IMR-90 (cell line): ENCODE results near the gene RASSF4. TPM values are rescaled to one million over a fixed set of nuclear protein-coding genes. Genes with fewer than 3 reads are reported as not detected.

ENCODE experiments used
- ATAC-seq: fragments of 200-7000 bp; cut with Tn5 transposase; 2 replicates; pipeline ENCODE4 v1.9.1; 2020; ENCODE audit warnings: low read depth, mild to moderate bottlenecking, moderate library complexity
- BruUV-seq: library from RNA; stranded (reverse); fragments of 400-500 nt; replicated peaks from 2 replicates; lab custom pipeline; 2021; lab: Mats Ljungman, UMichigan
- CTCF ChIA-PET: fragments of 300-600 bp; formaldehyde crosslinking; extraction: SDS; loops from one replicate; lab custom pipeline; 2021; ENCODE audit warnings: antibody characterized with exemption; lab: Yijun Ruan, JAX
- POLR2A ChIA-PET: fragments of 300-600 bp; sonication (Branson Sonifier 250); formaldehyde crosslinking; loops from one replicate; lab custom pipeline; 2022; ENCODE audit warnings: antibody characterized with exemption; ENCODE audit not compliant: unreplicated experiment; lab: Charles Lee
- DNase-seq: peaks from one replicate; pipeline ENCODE4 v3.0.0; 2013
- H2AFZ ChIP-seq: replicated peaks from 2 replicates; pipeline ENCODE3; 2013; ENCODE audit warnings: low read length, mild to moderate bottlenecking; ENCODE audit not compliant: poor library complexity
- H2AK5ac ChIP-seq: 2 replicates; pipeline ENCODE4 v1.6.1; 2013; ENCODE audit warnings: low read depth, low read length, inconsistent platforms
- H2AK9ac ChIP-seq: replicated peaks from 2 replicates; pipeline ENCODE3; 2013; ENCODE audit warnings: mild to moderate bottlenecking, low read depth, low read length, moderate library complexity; ENCODE audit not compliant: poor library complexity
- H2BK120ac ChIP-seq: 2 replicates; pipeline ENCODE4 v1.6.1; 2013; ENCODE audit warnings: low read depth, low read length, inconsistent platforms
- H2BK15ac ChIP-seq: 3 replicates; pipeline ENCODE4 v1.6.1; 2013; ENCODE audit warnings: low read depth, low read length, inconsistent platforms
- H2BK20ac ChIP-seq: 2 replicates; pipeline ENCODE4 v1.6.1; 2013; ENCODE audit warnings: low read depth, mild to moderate bottlenecking, inconsistent platforms, low read length, moderate library complexity
- H2BK5ac ChIP-seq: 2 replicates; pipeline ENCODE4 v1.6.1; 2013; ENCODE audit warnings: mild to moderate bottlenecking, low read depth, low read length, inconsistent platforms; ENCODE audit not compliant: poor library complexity, severe bottlenecking
- H3K14ac ChIP-seq: replicated peaks from 2 replicates; pipeline ENCODE4 v1.6.1; 2013; ENCODE audit warnings: low read depth, low read length, inconsistent platforms
- H3K18ac ChIP-seq: 2 replicates; pipeline ENCODE4 v1.6.1; 2013; ENCODE audit warnings: low read depth, low read length, control low read depth
- H3K23ac ChIP-seq: 2 replicates; pipeline ENCODE4 v1.6.1; 2013; ENCODE audit warnings: low read depth, low read length, inconsistent platforms
- H3K27ac ChIP-seq: 2 replicates; pipeline ENCODE4 v1.5.1; 2013; ENCODE audit warnings: mild to moderate bottlenecking, control low read depth, low read length; ENCODE audit not compliant: insufficient read depth
- H3K27me3 ChIP-seq: 2 replicates; pipeline ENCODE4 v1.6.1; 2013; ENCODE audit warnings: low read length; ENCODE audit not compliant: control insufficient read depth, insufficient read depth
- H3K36me3 ChIP-seq: 2 replicates; pipeline ENCODE4 v1.6.1; 2013; ENCODE audit warnings: low read length, mixed read lengths; ENCODE audit not compliant: control insufficient read depth, insufficient read depth
- H3K4ac ChIP-seq: 2 replicates; pipeline ENCODE4 v1.6.1; 2013; ENCODE audit warnings: low read depth, low read length, inconsistent platforms
- H3K4me1 ChIP-seq: 2 replicates; pipeline ENCODE4 v1.6.1; 2013; ENCODE audit warnings: low read length, mixed read lengths; ENCODE audit not compliant: control insufficient read depth, insufficient read depth
- H3K4me2 ChIP-seq: 2 replicates; pipeline ENCODE4 v1.6.1; 2013; ENCODE audit warnings: low read depth, mild to moderate bottlenecking, control low read depth, low read length, moderate library complexity
- H3K4me3 ChIP-seq: 2 replicates; pipeline ENCODE4 v1.5.1; 2013; ENCODE audit warnings: low read depth, mild to moderate bottlenecking, control low read depth, low read length, moderate library complexity; ENCODE audit not compliant: insufficient read depth
- H3K56ac ChIP-seq: 2 replicates; pipeline ENCODE4 v1.6.1; 2013; ENCODE audit warnings: low read length, inconsistent platforms; ENCODE audit not compliant: insufficient read depth; ENCODE audit errors: extremely low read depth
- H3K79me1 ChIP-seq, 2 experiments: 2 replicates each; pipeline ENCODE4 v1.6.1; 2013; ENCODE audit warnings: low read length in 2 of 2, inconsistent platforms in 1 of 2, low read depth in 1 of 2
- H3K9ac ChIP-seq: 2 replicates; pipeline ENCODE4 v1.6.1; 2013; ENCODE audit warnings: low read depth, low read length, control low read depth
- H3K9me1 ChIP-seq: 2 replicates; pipeline ENCODE4 v1.6.1; 2013; ENCODE audit warnings: low read length, inconsistent platforms; ENCODE audit not compliant: insufficient read depth
- H3K9me3 ChIP-seq: 2 replicates; pipeline ENCODE4 v1.6.1; 2013; ENCODE audit warnings: low read length; ENCODE audit not compliant: control insufficient read depth, insufficient read depth
- H4K20me1 ChIP-seq: 2 replicates; pipeline ENCODE4 v1.6.1; 2013; ENCODE audit warnings: low read length, inconsistent platforms; ENCODE audit not compliant: insufficient read depth
- H4K5ac ChIP-seq: 2 replicates; pipeline ENCODE4 v1.6.1; 2013; ENCODE audit warnings: mild to moderate bottlenecking, low read depth, low read length, control low read depth
- H4K8ac ChIP-seq, 2 experiments: 2 replicates each; pipeline ENCODE4 v1.6.1; 2013; ENCODE audit warnings: low read depth in 2 of 2, low read length in 2 of 2, control low read depth in 1 of 2, inconsistent platforms in 1 of 2
- H4K91ac ChIP-seq: 2 replicates; pipeline ENCODE4 v1.6.1; 2013; ENCODE audit warnings: low read depth, low read length, inconsistent platforms; ENCODE audit not compliant: insufficient read depth
- BHLHE40 ChIP-seq: fragments of 150-350 bp; IDR thresholded peaks from 2 replicates; pipeline ENCODE4 v1.6.1; 2016; ENCODE audit warnings: mild to moderate bottlenecking, low read depth, low read length
- CEBPB ChIP-seq: IDR thresholded peaks from 2 replicates; pipeline ENCODE4 v1.6.1; 2012; ENCODE audit warnings: low read depth, low read length, improper control_type of control experiment
- CTCF ChIP-seq: conservative IDR thresholded peaks from 2 replicates; pipeline ENCODE4 v1.5.1; 2012; ENCODE audit warnings: mild to moderate bottlenecking, low read depth, low read length, improper control_type of control experiment
- ELK1 ChIP-seq: fragments of 150-350 bp; IDR thresholded peaks from 2 replicates; pipeline ENCODE4 v1.6.1; 2016; ENCODE audit warnings: low read depth, mild to moderate bottlenecking, low read length, moderate library complexity, borderline replicate concordance
- MAFK ChIP-seq: IDR thresholded peaks from 2 replicates; pipeline ENCODE4 v1.6.1; 2012; ENCODE audit warnings: low read depth, low read length, improper control_type of control experiment
- NFE2L2 ChIP-seq: fragments of 150-350 bp; IDR thresholded peaks from 2 replicates; pipeline ENCODE4 v1.6.1; 2016; ENCODE audit warnings: low read depth, mild to moderate bottlenecking, low read length
- POLR2A ChIP-seq: IDR thresholded peaks from 2 replicates; pipeline ENCODE4 v1.6.1; 2012; ENCODE audit warnings: mild to moderate bottlenecking, low read depth, low read length
- RAD21 ChIP-seq: IDR thresholded peaks from 2 replicates; pipeline ENCODE4 v1.6.1; 2012; ENCODE audit warnings: low read length, improper control_type of control experiment
- RFX5 ChIP-seq: IDR thresholded peaks from 2 replicates; pipeline ENCODE4 v1.8.0; 2012; ENCODE audit warnings: low read depth, mild to moderate bottlenecking, low read length, moderate library complexity
- SMC3 ChIP-seq: fragments of 150-350 bp; IDR thresholded peaks from 2 replicates; pipeline ENCODE4 v1.6.1; 2016; ENCODE audit warnings: low read depth, mild to moderate bottlenecking, antibody characterized with exemption, low read length, moderate library complexity
- USF2 ChIP-seq: fragments of 150-350 bp; IDR thresholded peaks from 2 replicates; pipeline ENCODE4 v1.6.1; 2017; ENCODE audit warnings: mild to moderate bottlenecking, antibody characterized with exemption, low read length, low read depth
- WGBS, 2 experiments: methylation state at CpG; one replicate each; pipeline versions ENCODE4 v1.1.5 to v1.1.7; 2013; ENCODE audit warnings: missing lambda C conversion rate in 2 of 2; ENCODE audit not compliant: insufficient read length in 1 of 2; ENCODE audit errors: extremely low coverage in 2 of 2; 5-methylcytosine and 5-hydroxymethylcytosine counted together
- dilution Hi-C: fragments of 300-500 bp; cut with HindIII; formaldehyde crosslinking; loops from one replicate; pipeline ENCODE4 v1.14.3; 2018; ENCODE audit warnings: low sequenced_read_pairs; ENCODE audit not compliant: unreplicated experiment
- in situ Hi-C: fragments of 300-500 bp; cut with MboI; formaldehyde crosslinking; loops from 3 replicates; pipeline ENCODE4 v1.14.3; 2019; ENCODE audit warnings: low sequenced_read_pairs, inconsistent platforms, mixed read lengths
- intact Hi-C: fragments of 100-400 bp; cut with micrococcal nuclease; formaldehyde crosslinking; loops from 2 replicates; pipeline ENCODE4 v1.10.0; 2022
- polyA plus RNA-seq, 3 experiments: library from polyadenylated mRNA; depleted of rRNA; stranded (reverse); fragments of >200 nt; gene quantifications; 2 replicates each; pipeline ENCODE4 v1.2.3, GENCODE V29; 2012; ENCODE audit warnings: low replicate concordance in 1 of 3
- total RNA-seq: library from RNA; depleted of rRNA; stranded (reverse); fragments of >200 nt; gene quantifications from 2 replicates; pipeline ENCODE4 v1.2.3, GENCODE V29; 2012

Gene RASSF4
- total and polyA plus RNA-seq, 2 of the 4 experiments (the other 2 are of a cell fraction), result 5.9 to 8.6 TPM

- no peaks in the 10 kb centered on the region for H3K9me3 ChIP-seq
- H3K36me3 ChIP-seq, result peaks cover 11% of the 10 kb centered on the region; the same call in 1 of the 2 replicates
- peak overlapping the region; percentile 99 for H2BK120ac ChIP-seq
- H4K91ac ChIP-seq, result peak overlapping the region; percentile 98
- peak overlapping the region; percentile 99 for H3K27ac ChIP-seq
- H3K9me1 ChIP-seq, result peaks cover 44% of the 10 kb centered on the region
- peak overlapping the region; percentile 97 for H2AK5ac ChIP-seq
- ChIA-PET POLR2A (no interaction called here), CTCF (no interaction called here)
- H2BK20ac ChIP-seq, result peak overlapping the region; percentile 98
- H3K23ac ChIP-seq, result peak overlapping the region; percentile 93; the same call in 1 of the 2 replicates
- no peak for ATAC-seq
- H3K14ac ChIP-seq, result 0 out of 2 replicates have a peak overlapping the region, but pooled peaks have one; percentile 25
- DNase-seq, result no peak
- 98% methylated on average over 6 of the region's 8 CpGs; no CpG with 5 or more reads in 1 of the 2 experiments for WGBS, 2 experiments
- TF ChIP-seq POLR2A (no peak), ELK1 (no peak), SMC3 (no peak), CEBPB (no peak), MAFK (no peak), BHLHE40 (no peak), RFX5 (no peak), CTCF (no peak), USF2 (no peak), NFE2L2 (no peak), RAD21 (no peak)
- peak overlapping the region; percentile 97; the same call in 2 of the 3 replicates for H2BK15ac ChIP-seq
- intact Hi-C loops, result no loop called here
- BruUV-seq, result no TSS peak
- no peak overlapping the region for H3K56ac ChIP-seq
- peaks cover 51% of the 10 kb centered on the region for H3K4me1 ChIP-seq
- H4K8ac ChIP-seq, result peak overlapping the region in 1 of 2 experiments; percentile 86; a peak in 2 of 4 replicates
- peak overlapping the region; percentile 99 for H3K4ac ChIP-seq
- H3K4me2 ChIP-seq, result no peak overlapping the region
- peak overlapping the region; percentile 96 for H4K5ac ChIP-seq
- H3K18ac ChIP-seq, result peak overlapping the region; percentile 99
- no peak overlapping the region for H2AFZ ChIP-seq
- H3K9ac ChIP-seq, result no peak overlapping the region
- no peaks in the 10 kb centered on the region for H3K27me3 ChIP-seq
- H2AK9ac ChIP-seq, result peak overlapping the region; percentile 88
- in situ Hi-C loops, result loop anchor here (25.0 kb wide), 4 partner anchors 1020 to 1855 kb away; partner anchors contain the start of genes CSGALNACT2 and HNRNPF
- H2BK5ac ChIP-seq, result peak overlapping the region; percentile 98
- H3K4me3 ChIP-seq, result no peak overlapping the region
- dilution Hi-C loops, result no loop called here
- no peaks in the 10 kb centered on the region for H4K20me1 ChIP-seq
- peaks cover 0 to 10% of the 10 kb centered on the region in 2 experiments; a peak in 1 of 4 replicates for H3K79me1 ChIP-seq
Observed at GRCh38 chr10:44992732-44993225, 33.2 kb downstream of the RASSF4 start.
